WERI-Rb-1 (cell line): ENCODE results near the gene SYTL5.

Experiments used
- DNase-seq: peaks from one replicate; pipeline ENCODE4 v3.0.0-alpha.2; 2020
- H3K27ac ChIP-seq: fragments of 250-450 bp; sonication (Bioruptor Pico); 2 replicates; pipeline ENCODE4 v1.5.1; 2020; ENCODE audit warnings: mild to moderate bottlenecking, moderate library complexity
- H3K27me3 ChIP-seq: fragments of 250-450 bp; sonication (Bioruptor Pico); 2 replicates; pipeline ENCODE4 v1.5.1; 2021; ENCODE audit warnings: mild to moderate bottlenecking, low read depth, moderate library complexity; ENCODE audit not compliant: insufficient read depth, severe bottlenecking
- H3K36me3 ChIP-seq: fragments of 250-450 bp; sonication (Bioruptor Pico); 2 replicates; pipeline ENCODE4 v1.5.1; 2020; ENCODE audit warnings: mild to moderate bottlenecking, moderate library complexity
- H3K4me3 ChIP-seq: 2 replicates; pipeline ENCODE4 v1.5.1; 2011; ENCODE audit warnings: low read depth, mild to moderate bottlenecking, control low read depth, low read length
- H3K9me3 ChIP-seq: fragments of 250-450 bp; sonication (Bioruptor Pico); 2 replicates; pipeline ENCODE4 v1.5.1; 2021; ENCODE audit warnings: mild to moderate bottlenecking, moderate library complexity; ENCODE audit not compliant: severe bottlenecking
- TF ChIP-seq, protein P1 (sequence below): IDR thresholded peaks from 2 replicates; pipeline ENCODE4 v1.5.1; 2011; ENCODE audit warnings: low read depth, mild to moderate bottlenecking, control low read depth, inconsistent platforms, low read length

SYTL5 gene

DNA sequence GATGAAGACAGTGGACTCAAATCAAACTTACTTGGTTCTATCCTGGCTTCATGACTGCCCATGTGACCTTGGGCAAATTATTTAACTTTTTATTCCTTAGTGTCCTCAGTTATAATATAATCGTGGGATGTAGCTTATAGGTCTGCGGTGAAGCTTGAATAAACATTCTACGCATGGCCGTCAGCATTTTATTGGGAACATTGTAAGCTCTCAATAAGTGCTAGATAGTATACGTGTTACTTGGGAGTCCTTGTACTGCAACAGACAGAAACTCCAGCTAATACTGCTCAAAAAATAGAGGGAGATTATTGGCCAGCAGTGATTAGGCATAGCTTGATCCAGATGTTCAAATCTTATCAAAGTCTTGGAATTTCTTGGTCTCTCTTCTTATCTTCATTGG lies 104.8 kb downstream of the SYTL5 start:
- Histone ChIP-seq H3K36me3 (no peaks in the 10 kb centered on the region), H3K9me3 (no peaks in the 10 kb centered on the region), H3K27me3 (no peaks in the 10 kb centered on the region), H3K27ac (no peak overlapping the region), H3K4me3 (no peak overlapping the region)
- TF ChIP-seq, protein P1, sequence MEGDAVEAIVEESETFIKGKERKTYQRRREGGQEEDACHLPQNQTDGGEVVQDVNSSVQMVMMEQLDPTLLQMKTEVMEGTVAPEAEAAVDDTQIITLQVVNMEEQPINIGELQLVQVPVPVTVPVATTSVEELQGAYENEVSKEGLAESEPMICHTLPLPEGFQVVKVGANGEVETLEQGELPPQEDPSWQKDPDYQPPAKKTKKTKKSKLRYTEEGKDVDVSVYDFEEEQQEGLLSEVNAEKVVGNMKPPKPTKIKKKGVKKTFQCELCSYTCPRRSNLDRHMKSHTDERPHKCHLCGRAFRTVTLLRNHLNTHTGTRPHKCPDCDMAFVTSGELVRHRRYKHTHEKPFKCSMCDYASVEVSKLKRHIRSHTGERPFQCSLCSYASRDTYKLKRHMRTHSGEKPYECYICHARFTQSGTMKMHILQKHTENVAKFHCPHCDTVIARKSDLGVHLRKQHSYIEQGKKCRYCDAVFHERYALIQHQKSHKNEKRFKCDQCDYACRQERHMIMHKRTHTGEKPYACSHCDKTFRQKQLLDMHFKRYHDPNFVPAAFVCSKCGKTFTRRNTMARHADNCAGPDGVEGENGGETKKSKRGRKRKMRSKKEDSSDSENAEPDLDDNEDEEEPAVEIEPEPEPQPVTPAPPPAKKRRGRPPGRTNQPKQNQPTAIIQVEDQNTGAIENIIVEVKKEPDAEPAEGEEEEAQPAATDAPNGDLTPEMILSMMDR, result no peak
- DNase-seq, result no peak

DNA sequence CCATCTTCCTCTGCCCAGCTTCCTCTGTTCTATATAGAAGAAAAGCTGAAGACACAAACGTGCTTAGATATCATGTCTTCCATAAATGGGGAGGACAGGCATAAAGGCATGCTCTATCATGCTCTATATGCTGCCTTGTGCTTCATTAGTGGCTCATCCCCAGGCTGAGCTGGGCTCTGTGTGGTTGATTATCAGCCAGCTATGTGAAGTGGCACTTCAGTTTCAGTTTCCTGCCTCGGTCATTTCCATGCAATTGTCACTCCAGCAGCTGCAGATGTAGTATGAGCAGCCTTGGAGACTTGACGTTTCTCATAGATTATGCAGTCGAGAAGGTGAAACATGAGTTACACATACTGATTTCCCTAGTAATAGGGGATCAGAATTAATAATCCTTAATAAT lies 106.2 kb downstream of the SYTL5 start:
- no peaks in the 10 kb centered on the region for H3K9me3 ChIP-seq
- no peak overlapping the region for H3K4me3 ChIP-seq
- DNase-seq, result no peak
- H3K27ac ChIP-seq, result no peak overlapping the region
- no peaks in the 10 kb centered on the region for H3K27me3 ChIP-seq
- H3K36me3 ChIP-seq, result no peaks in the 10 kb centered on the region
- TF ChIP-seq, protein P1, result no peak

- TF ChIP-seq, protein P1, result no peak
- DNase-seq, result no peak
- no peak overlapping the region for H3K4me3 ChIP-seq
- H3K27ac ChIP-seq, result no peak overlapping the region
- H3K9me3 ChIP-seq, result no peaks in the 10 kb centered on the region
- no peaks in the 10 kb centered on the region for H3K27me3 ChIP-seq
- no peaks in the 10 kb centered on the region for H3K36me3 ChIP-seq
These were observed 110.4 kb downstream of the SYTL5 start for GRCh38 chrX:38116706-38117105.

GRCh38 chrX:38117485-38117884 lies 111.1 kb downstream of the SYTL5 start:
- TF ChIP-seq, protein P1, result no peak

GRCh38 chrX:38124000-38124399 lies 117.6 kb downstream of the SYTL5 start:
- no peaks in the 10 kb centered on the region for H3K9me3 ChIP-seq
- H3K27ac ChIP-seq, result no peak overlapping the region
- H3K36me3 ChIP-seq, result no peaks in the 10 kb centered on the region
- TF ChIP-seq, protein P1, result no peak
- DNase-seq, result no peak
- no peaks in the 10 kb centered on the region for H3K27me3 ChIP-seq
- H3K4me3 ChIP-seq, result no peak overlapping the region

More at GRCh38 chrX:38117485-38117884, 111.1 kb downstream of the SYTL5 start:
- H3K27ac ChIP-seq, result no peak overlapping the region
- no peak for DNase-seq
- H3K36me3 ChIP-seq, result no peaks in the 10 kb centered on the region
- no peak overlapping the region for H3K4me3 ChIP-seq
- no peaks in the 10 kb centered on the region for H3K27me3 ChIP-seq
- no peaks in the 10 kb centered on the region for H3K9me3 ChIP-seq

DNA sequence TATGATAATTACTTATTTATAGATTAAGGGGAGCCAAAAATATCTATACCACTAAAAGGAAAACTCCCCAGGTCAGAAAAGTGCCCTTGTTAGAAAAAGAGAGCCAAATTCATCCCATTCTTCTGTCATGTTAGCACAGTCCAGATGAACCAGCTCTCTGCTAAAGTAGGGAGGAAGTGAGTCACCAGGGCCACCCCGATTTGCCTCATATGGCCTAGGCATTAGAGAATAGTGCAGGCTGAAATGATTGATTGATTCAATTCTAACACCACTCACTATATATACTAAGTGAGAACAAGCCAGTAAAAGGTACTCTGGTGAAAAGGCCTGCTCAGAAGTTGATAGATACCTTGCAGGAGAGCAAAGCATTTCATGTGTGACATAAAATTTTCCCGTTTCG lies 119.8 kb downstream of the SYTL5 start:
- DNase-seq, result no peak
- Histone ChIP-seq H3K4me3 (no peak overlapping the region), H3K27me3 (no peaks in the 10 kb centered on the region), H3K27ac (no peak overlapping the region), H3K9me3 (no peaks in the 10 kb centered on the region), H3K36me3 (no peaks in the 10 kb centered on the region)
- TF ChIP-seq, protein P1, result no peak
